G401.6 (cell line): ENCODE measurements around the gene APPBP2.
"Not testable (repeated sequence)": the region's sequence is repeated elsewhere in the genome, so short reads cannot be mapped to it uniquely, and the experiment has no call there.

ENCODE experiments used
- FAIRE-seq: peaks from 2 replicates; lab custom pipeline; 2012; peaks lifted over from hg19 to GRCh38; lab: Jason Lieb, UNC

Gene APPBP2

GRCh38 chr17:60525685-60526514 is at the start of gene APPBP2:
TSS of gene APPBP2 (minus strand) at chr17:60526242. CDS start at chr17:60525931, 311 bp downstream.
- FAIRE-seq = no peak

GRCh38 chr17:60573236-60574051 is 47.4 kb upstream of the APPBP2 start:
- FAIRE-seq = peak; percentile 98

GRCh38 chr17:60565233-60565632 is 39.2 kb upstream of the APPBP2 start:
- no peak for FAIRE-seq

GRCh38 chr17:60563743-60564142 is 37.7 kb upstream of the APPBP2 start:
- no peak for FAIRE-seq

- no peak for FAIRE-seq
Measured at GRCh38 chr17:60562421-60562820, 36.4 kb upstream of the APPBP2 start.

GRCh38 chr17:60560860-60561257 is 34.8 kb upstream of the APPBP2 start:
- no peak for FAIRE-seq

- no peak for FAIRE-seq
Measured at GRCh38 chr17:60559995-60560859, 34.2 kb upstream of the APPBP2 start.

- no peak for FAIRE-seq
Measured at GRCh38 chr17:60559659-60559994, 33.6 kb upstream of the APPBP2 start.

- no peak for FAIRE-seq
Measured at GRCh38 chr17:60557805-60558204, 31.8 kb upstream of the APPBP2 start.

- FAIRE-seq = no peak
Measured at GRCh38 chr17:60555786-60556185, 29.7 kb upstream of the APPBP2 start.

- FAIRE-seq = no peak
Measured at GRCh38 chr17:60554377-60554788, 28.3 kb upstream of the APPBP2 start.

- FAIRE-seq = not testable (repeated sequence)
Measured at GRCh38 chr17:60552255-60552654, 26.2 kb upstream of the APPBP2 start.

- no peak for FAIRE-seq
Measured at GRCh38 chr17:60548990-60549389, 22.9 kb upstream of the APPBP2 start.

- no peak for FAIRE-seq
Measured at GRCh38 chr17:60545465-60546191, 19.6 kb upstream of the APPBP2 start.

- no peak for FAIRE-seq
Measured at GRCh38 chr17:60542071-60542470, 16.0 kb upstream of the APPBP2 start.

- FAIRE-seq = no peak
Measured at GRCh38 chr17:60540460-60540859, 14.4 kb upstream of the APPBP2 start.

GRCh38 chr17:60539807-60540206 is 13.8 kb upstream of the APPBP2 start:
- no peak for FAIRE-seq

GRCh38 chr17:60538726-60539125 is 12.7 kb upstream of the APPBP2 start:
- FAIRE-seq = no peak

- no peak for FAIRE-seq
Measured at GRCh38 chr17:60535382-60536279, 9.6 kb upstream of the APPBP2 start.

- no peak for FAIRE-seq
Measured at GRCh38 chr17:60534613-60535157, 8.6 kb upstream of the APPBP2 start.
